HG03175 (cell line): ENCODE results near the gene MAMDC2.

ENCODE experiments used
- ATAC-seq: cut with Tn5 transposase; IDR thresholded peaks from one replicate; pipeline ENCODE4 v1.9.1; 2021; ENCODE audit warnings: mild to moderate bottlenecking, moderate library complexity; ENCODE audit not compliant: unreplicated experiment

The MAMDC2 gene

DNA sequence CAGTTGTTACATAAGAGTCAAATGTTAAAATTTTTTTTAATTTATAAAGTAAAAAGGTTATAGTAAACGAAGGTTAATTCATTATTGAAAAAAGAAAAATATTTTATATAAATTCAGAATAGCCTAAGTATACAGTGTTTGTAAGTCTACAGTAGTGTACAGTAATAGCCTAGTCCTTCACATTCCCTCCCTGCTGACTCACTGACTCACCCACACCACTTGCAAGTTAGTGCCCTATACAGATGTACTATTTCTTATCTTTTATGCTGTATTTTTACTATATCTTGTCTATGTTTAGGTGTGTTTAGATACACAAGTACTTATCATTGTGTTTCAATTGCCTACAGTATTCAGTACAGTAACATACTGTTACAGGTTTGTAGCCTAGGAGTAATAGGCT, 57.6 kb downstream of the MAMDC2 start:
- ATAC-seq, result no peak

- ATAC-seq, result no peak
These were observed 61.5 kb downstream of the MAMDC2 start for GRCh38 chr9:70105147-70105546.

DNA sequence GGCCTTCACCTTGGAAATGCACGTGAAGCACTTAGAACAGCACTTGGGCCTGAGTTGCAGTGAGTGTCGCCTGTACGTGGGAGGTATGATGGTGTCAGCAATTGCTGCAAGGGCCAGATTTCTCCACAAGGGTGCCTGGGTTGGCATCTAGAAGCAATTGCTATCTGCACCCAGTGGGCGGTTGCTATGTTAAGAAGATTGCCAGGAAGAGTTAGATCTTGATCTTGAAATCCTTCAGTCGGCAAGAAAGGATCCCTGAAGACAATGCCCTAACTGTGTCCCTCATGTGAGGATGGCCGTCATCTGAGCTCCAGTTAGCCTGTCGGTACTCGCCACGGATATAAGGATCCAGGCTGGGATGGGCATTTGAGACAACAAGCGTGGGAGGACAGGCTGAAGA, 62.9 kb downstream of the MAMDC2 start:
- no peak for ATAC-seq

DNA sequence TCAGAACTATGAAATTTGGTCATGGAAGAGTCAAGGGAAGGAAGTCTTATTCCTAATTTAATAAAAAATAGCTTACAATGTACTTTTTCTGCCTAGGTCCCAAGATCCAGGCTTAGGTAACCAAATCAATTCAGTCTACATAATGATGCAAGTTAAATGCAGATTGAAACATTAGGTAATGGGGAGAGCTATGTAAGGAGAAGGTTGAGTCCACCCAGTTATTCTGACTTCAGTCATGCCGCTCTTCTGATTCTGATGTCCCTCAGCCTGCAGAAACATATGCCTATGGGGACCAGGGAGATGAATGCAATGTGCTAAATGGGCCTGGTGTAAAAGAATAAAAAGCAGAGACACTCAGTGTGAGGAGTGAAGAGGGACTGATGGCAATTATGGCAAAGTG, 63.9 kb downstream of the MAMDC2 start:
- no peak for ATAC-seq

GRCh38 chr9:70108181-70108580, 64.5 kb downstream of the MAMDC2 start:
- ATAC-seq, result no peak

- no peak for ATAC-seq
These were observed 66.8 kb downstream of the MAMDC2 start for GRCh38 chr9:70110194-70111041.

DNA sequence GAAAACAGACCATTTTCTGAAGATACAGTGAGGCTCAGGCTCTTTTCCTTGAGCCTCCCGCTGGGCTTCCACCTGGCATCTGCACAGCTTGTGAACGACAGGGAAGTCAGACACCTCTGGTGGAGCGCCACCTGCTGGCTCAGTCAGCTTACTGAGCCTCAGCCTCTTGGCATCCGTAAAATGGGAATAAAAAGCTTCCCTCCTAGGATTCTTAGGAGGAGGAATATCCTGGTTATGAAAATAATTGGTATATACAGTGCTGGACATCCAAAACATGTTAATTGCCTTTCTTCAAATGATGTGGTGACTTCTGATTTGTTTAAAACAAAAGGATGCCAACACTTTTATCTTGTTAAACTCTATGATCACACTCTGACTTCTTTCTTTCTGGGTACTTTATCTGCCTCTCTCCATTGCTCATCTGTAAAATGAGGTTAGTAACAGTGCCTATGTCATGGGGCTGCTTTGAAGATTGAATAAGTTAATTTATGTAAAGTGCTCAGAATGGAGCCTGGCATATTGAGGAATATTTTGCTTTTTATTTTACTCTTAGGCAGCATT, 67.5 kb downstream of the MAMDC2 start:
- peak; percentile 63 for ATAC-seq

- ATAC-seq, result no peak
These were observed 68.1 kb downstream of the MAMDC2 start for GRCh38 chr9:70111641-70112236.

DNA sequence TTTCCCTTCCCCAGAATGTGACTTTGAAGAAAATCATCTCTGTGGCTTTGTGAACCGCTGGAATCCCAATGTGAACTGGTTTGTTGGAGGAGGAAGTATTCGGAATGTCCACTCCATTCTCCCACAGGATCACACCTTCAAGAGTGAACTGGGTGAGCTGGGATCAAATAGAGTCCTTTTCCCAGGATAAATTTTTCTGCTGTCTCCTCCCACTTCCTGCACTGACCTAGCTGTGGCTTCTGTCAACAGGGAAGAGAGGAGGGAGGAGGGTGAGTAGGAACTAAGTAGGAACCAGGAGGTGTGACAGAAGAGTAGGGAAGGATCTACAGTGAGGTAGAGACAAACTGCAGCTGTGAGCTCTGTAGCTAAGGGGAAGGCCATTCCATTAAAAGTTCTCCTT, 69.3 kb downstream of the MAMDC2 start:
- no peak for ATAC-seq

GRCh38 chr9:70113403-70114022, 69.9 kb downstream of the MAMDC2 start:
- ATAC-seq, result no peak

DNA sequence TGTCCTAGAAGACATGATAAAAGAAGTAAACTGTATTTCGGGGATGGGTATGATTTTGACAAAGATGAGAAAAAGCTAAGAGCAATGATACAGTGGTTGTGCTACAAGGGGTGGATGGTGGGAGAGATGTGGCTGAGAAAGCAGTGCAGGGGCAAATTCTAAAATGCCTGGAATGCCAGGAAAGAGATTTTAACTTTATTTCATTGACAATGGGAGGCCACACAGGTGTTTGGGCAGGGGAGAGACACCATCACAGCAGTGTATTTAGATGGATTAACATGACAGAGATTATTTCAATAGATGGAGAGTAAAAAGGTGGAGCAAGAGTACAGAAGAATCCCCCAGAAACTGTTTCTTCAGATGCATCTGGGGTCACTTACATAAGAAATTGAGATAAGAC, 71.2 kb downstream of the MAMDC2 start:
- ATAC-seq, result no peak

DNA sequence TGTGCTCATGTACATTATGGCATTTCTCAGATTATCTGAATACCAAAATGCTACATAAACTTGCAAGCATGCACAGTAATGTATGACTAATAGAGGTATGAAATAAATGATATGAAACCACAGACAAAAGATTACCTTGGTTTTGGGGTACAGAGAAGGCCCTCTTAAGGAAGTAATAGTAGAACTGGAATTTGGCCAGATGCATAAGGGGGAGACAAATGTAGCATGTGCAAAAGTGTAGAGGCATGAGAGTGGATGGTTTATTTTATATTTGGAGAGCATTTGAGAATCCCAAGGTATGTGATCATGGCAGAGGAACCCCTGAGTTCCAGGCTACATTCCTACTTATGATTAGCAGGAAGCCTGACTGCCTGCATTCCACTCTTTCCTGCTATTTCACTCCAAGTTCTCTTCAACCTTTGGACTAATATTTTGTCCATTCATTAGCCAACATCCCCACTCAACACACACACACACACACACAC, 74.2 kb downstream of the MAMDC2 start:
- no peak for ATAC-seq

GRCh38 chr9:70119786-70120185, 76.1 kb downstream of the MAMDC2 start:
- no peak for ATAC-seq

DNA sequence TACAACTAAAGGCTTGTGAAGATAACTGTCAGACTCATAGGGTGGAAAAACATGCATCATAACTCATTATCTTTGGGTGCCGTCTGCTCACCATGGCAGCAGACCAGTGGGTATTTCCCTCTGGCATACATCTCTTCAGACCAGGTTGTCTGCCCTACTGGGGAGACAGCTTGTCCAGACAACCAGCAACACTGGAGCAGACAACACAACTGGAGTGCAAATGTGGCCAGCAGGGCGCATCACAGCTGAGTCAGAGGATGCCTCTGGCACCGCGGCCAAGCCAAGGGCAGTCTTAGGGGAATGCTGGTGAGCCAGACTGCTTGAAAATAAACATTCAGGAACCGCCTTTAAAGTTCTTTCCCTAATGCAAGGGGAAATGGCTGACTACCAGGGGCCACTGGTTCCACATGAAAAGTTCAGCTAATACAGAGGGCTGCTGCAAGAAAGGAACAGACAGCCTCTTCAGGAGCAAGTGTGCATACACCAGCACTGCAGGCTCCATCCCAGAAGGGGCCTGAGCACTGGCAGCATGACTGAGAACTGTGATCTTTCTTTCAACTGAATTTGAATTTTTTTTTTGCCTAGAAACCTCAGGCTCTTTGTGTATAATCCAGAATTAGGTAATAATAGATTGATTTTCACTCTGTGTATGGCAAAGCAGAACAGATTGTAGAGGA, 77.3 kb downstream of the MAMDC2 start:
- no peak for ATAC-seq

GRCh38 chr9:70121818-70122436, 78.3 kb downstream of the MAMDC2 start:
- ATAC-seq, result no peak

GRCh38 chr9:70123695-70124094, 80.0 kb downstream of the MAMDC2 start:
- ATAC-seq, result no peak

- no peak for ATAC-seq
These were observed 82.1 kb downstream of the MAMDC2 start for GRCh38 chr9:70125621-70126263.

GRCh38 chr9:70127036-70127435, 83.4 kb downstream of the MAMDC2 start:
- no peak for ATAC-seq

DNA sequence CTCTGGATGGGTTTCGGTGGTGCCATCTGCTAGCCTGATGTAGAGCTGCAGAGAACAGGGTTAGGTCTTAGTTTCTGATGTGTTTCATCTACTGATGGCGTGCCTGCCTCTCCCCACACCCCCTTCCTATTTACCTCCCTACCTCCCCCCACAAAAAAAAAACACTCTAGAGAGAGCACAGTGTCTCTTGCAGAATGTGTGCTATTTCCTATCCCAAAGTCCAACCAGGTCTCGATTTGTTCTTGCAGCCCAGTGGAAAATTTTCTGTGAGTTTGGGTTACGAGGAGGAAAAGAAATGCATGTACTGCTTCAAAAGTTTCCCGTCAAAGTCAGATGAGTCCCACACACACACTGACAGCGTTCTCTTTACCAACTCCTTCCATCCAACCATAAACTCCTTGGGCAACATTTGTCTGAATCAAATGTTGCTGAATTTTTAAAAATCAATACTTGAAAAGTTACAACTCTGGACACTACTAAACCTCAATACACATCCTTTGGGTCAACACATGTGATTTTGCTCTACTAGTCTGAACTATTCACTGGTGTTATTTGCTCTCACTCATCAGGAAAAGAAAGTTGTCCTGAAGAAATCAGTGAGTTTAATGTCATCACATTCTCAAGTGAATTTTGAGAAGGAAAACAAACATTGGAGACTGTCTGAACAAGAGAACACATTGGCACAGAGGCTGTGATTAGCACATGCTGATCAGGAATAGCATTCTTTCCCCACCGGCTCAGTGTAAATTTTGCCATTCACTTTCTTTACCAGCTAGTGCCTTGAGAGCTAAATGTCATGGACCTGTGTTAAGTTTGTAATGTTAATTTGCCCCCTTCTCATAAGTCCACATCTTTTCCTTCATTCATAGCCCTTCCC, 84.1 kb downstream of the MAMDC2 start:
- ATAC-seq, result no peak
